K562 (cell line): ENCODE measurements around the gene LRRC71. TPM values are rescaled to one million over a fixed set of nuclear protein-coding genes. Genes with fewer than 3 reads are reported as not detected.

ENCODE experiments used
- CTBP1 ChIP-seq: fragments of 450-650 bp; IDR thresholded peaks from 2 replicates; pipeline ENCODE4 v1.6.1; 2016; ENCODE audit warnings: borderline replicate concordance
- EGR1 ChIP-seq: fragments of 450-650 bp; conservative IDR thresholded peaks from 2 replicates; pipeline ENCODE4 v1.6.1; 2017; ENCODE audit warnings: mild to moderate bottlenecking
- EP300 ChIP-seq: IDR thresholded peaks from 2 replicates; pipeline ENCODE4 v1.6.1; 2012; ENCODE audit warnings: low read length, improper control_type of control experiment
- LEF1 ChIP-seq: fragments of 450-650 bp; IDR thresholded peaks from 2 replicates; pipeline ENCODE4 v1.6.1; 2016; ENCODE audit warnings: mild to moderate bottlenecking
- MAZ ChIP-seq, 2 experiments: fragments of 450-650 bp in 1 of 2; sonication (generic) in 1 of 2; formaldehyde crosslinking; IDR thresholded peaks in 1 of 2; conservative IDR thresholded peaks in 1 of 2; 2 replicates each; pipeline versions ENCODE4 v1.4.0 to v1.5.0; 2020; ENCODE audit warnings: mild to moderate bottlenecking in 1 of 2, missing genetic modification reagents in 1 of 2
- PRDM10 ChIP-seq: fragments of 450-650 bp; IDR thresholded peaks from 2 replicates; pipeline ENCODE4 v1.6.1; 2018; ENCODE audit not compliant: partially characterized antibody
- REST ChIP-seq, 2 experiments: fragments of 450-650 bp; formaldehyde crosslinking in 1 of 2; IDR thresholded peaks; 2 replicates each; pipeline versions ENCODE4 v1.4.0 to v1.6.1; 2014 to 2020; ENCODE audit warnings: mild to moderate bottlenecking in 2 of 2, borderline replicate concordance in 1 of 2, low read depth in 1 of 2
- SRF ChIP-seq, 2 experiments: fragments of 250-450, 450-650 bp in 1 of 2; sonication (Bioruptor Pico) in 1 of 2; sonication (generic) in 1 of 2; formaldehyde crosslinking; IDR thresholded peaks; 2 replicates each; pipeline versions ENCODE4 v1.5.0 to v1.5.1; 2020 to 2022; ENCODE audit warnings: mild to moderate bottlenecking in 1 of 2, missing genetic modification reagents in 1 of 2
- TEAD4 ChIP-seq, 2 experiments: sonication (generic) in 1 of 2; formaldehyde crosslinking in 1 of 2; IDR thresholded peaks; 2 replicates each; pipeline versions ENCODE4 v1.6.1 to v1.8.0; 2012 to 2022; ENCODE audit warnings: borderline replicate concordance in 1 of 2, inconsistent platforms in 1 of 2, low read length in 1 of 2, mild to moderate bottlenecking in 1 of 2, missing genetic modification reagents in 1 of 2
- TFE3 ChIP-seq: fragments of 450-650 bp; formaldehyde crosslinking; IDR thresholded peaks from 2 replicates; pipeline ENCODE4 v1.4.0; 2020; ENCODE audit warnings: mild to moderate bottlenecking, mixed read lengths
- ZNF511 ChIP-seq: sonication (generic); formaldehyde crosslinking; IDR thresholded peaks from 2 replicates; pipeline ENCODE4 v1.8.0; 2022; ENCODE audit warnings: mild to moderate bottlenecking, missing genetic modification reagents
- polyA plus RNA-seq, 8 experiments: library from polyadenylated mRNA; depleted of rRNA in 4 of 8; stranded (reverse) in 5 of 8; unstranded in 3 of 8; fragments of >200 nt; fragmentation: Nextera tagmentation in 2 of 8; fragmentation: Illumina TruSeq in 1 of 8; extraction: Ambion mirVana in 2 of 8; extraction: Trizol in 1 of 8; gene quantifications; 2 replicates each; pipeline versions ENCODE4 v1.2.1 to v1.2.3, GENCODE V29; 2011 to 2014; ENCODE audit warnings: inconsistent platforms in 1 of 8, missing spikeins in 1 of 8
- total RNA-seq, 7 experiments: library from RNA; depleted of rRNA in 6 of 7; stranded (reverse); fragments of >200 nt in 6 of 7; fragmentation: Illumina TruSeq in 2 of 7; extraction: Trizol in 2 of 7; gene quantifications; 2 replicates each; pipeline versions ENCODE4 v1.2.1 to v1.2.3, GENCODE V29; 2011 to 2021; ENCODE audit warnings: low replicate concordance in 1 of 7

LRRC71 gene
- total and polyA plus RNA-seq, 9 of the 15 experiments (the other 6 are each of a cell fraction or from before 2014, with no cell fraction given): 0.06 to 1.2 (median 0.51) TPM; not detected in 1

GRCh38 chr1:156894711-156895454 lies 25.5 kb upstream of the LRRC71 start (continued):
- peak; percentile 63 for TF ChIP-seq PRDM10
- 0 out of 2 replicates have a peak, but pooled peaks have one; percentile 30 for TF ChIP-seq LEF1
- TF ChIP-seq REST (IDR thresholded peaks at IDR 0.05; ENCODE audit: borderline replicate concordance): no peak
- TF ChIP-seq REST (CRISPR knock-in tag; IDR thresholded peaks at IDR 0.05; ENCODE audit: low read depth): no peak
- TF ChIP-seq EGR1: peak; percentile 46
- TF ChIP-seq CTBP1: 0 out of 2 replicates have a peak, but pooled peaks have one; percentile 70
- TF ChIP-seq ZNF511 (CRISPR knock-in tag): 0 out of 2 replicates have a peak, but pooled peaks have one; percentile 59
- TF ChIP-seq SRF (CRISPR knock-in tag; IDR thresholded peaks at IDR 0.05): no peak
- TF ChIP-seq TFE3 (CRISPR knock-in tag): peak; percentile 31; the same call in 1 of the 2 replicates
- TF ChIP-seq TEAD4 (IDR thresholded peaks at IDR 0.05; ENCODE audit: low read length): peak; percentile 75
- TF ChIP-seq TEAD4 (CRISPR knock-in tag; IDR thresholded peaks at IDR 0.05; ENCODE audit: borderline replicate concordance): no peak
- TF ChIP-seq MAZ (CRISPR knock-in tag; conservative IDR thresholded peaks at IDR 0.05 in 1 of 2, IDR thresholded peaks at IDR 0.05 in 1 of 2): peak in 1 of 2 experiments; percentile 66; a peak in 2 of 4 replicates
- TF ChIP-seq EP300: peak; percentile 53; the same call in 1 of the 2 replicates
